ENCODE results near the gene ACAD8.

Gene ACAD8

GRCh38 chr11:134288486-134288885 is 35.1 kb downstream of the ACAD8 start:
- in situ Hi-C loops (cut with MboI; ENCODE audit: low pct_unique_long_range_greater_than_20kb, low sequenced_read_pairs, unreplicated experiment), result no loop called here
- TF ChIP-seq CTCF (IDR thresholded peaks at IDR 0.05; ENCODE audit: extremely low read depth, insufficient read depth, missing control alignments), result no peak
- DNase-seq (ENCODE audit: low spot score), result no peak

GRCh38 chr11:134289167-134289566 is 35.8 kb downstream of the ACAD8 start:
- in situ Hi-C loops (cut with MboI; ENCODE audit: low pct_unique_long_range_greater_than_20kb, low sequenced_read_pairs, unreplicated experiment), result no loop called here
- DNase-seq (ENCODE audit: low spot score), result no peak
- no peak for TF ChIP-seq CTCF (IDR thresholded peaks at IDR 0.05; ENCODE audit: extremely low read depth, insufficient read depth, missing control alignments)

- TF ChIP-seq CTCF (IDR thresholded peaks at IDR 0.05; ENCODE audit: extremely low read depth, insufficient read depth, missing control alignments), result no peak
- in situ Hi-C loops (cut with MboI; ENCODE audit: low pct_unique_long_range_greater_than_20kb, low sequenced_read_pairs, unreplicated experiment), result no loop called here
- DNase-seq (ENCODE audit: low spot score), result no peak
Measured at GRCh38 chr11:134289789-134290188, 36.4 kb downstream of the ACAD8 start.

- in situ Hi-C loops (cut with MboI; ENCODE audit: low pct_unique_long_range_greater_than_20kb, low sequenced_read_pairs, unreplicated experiment), result no loop called here
- TF ChIP-seq CTCF (IDR thresholded peaks at IDR 0.05; ENCODE audit: extremely low read depth, insufficient read depth, missing control alignments), result no peak
- DNase-seq (ENCODE audit: low spot score), result no peak
Measured at GRCh38 chr11:134290646-134291045, 37.3 kb downstream of the ACAD8 start.

GRCh38 chr11:134291196-134291595 is 37.8 kb downstream of the ACAD8 start:
- no peak for TF ChIP-seq CTCF (IDR thresholded peaks at IDR 0.05; ENCODE audit: extremely low read depth, insufficient read depth, missing control alignments)
- in situ Hi-C loops (cut with MboI; ENCODE audit: low pct_unique_long_range_greater_than_20kb, low sequenced_read_pairs, unreplicated experiment), result no loop called here
- DNase-seq (ENCODE audit: low spot score), result no peak

- in situ Hi-C loops (cut with MboI; ENCODE audit: low pct_unique_long_range_greater_than_20kb, low sequenced_read_pairs, unreplicated experiment), result no loop called here
- DNase-seq (ENCODE audit: low spot score), result no peak
- no peak for TF ChIP-seq CTCF (IDR thresholded peaks at IDR 0.05; ENCODE audit: extremely low read depth, insufficient read depth, missing control alignments)
Measured at GRCh38 chr11:134292661-134293060, 39.3 kb downstream of the ACAD8 start.

Data from GM13977 (cell line).